Keratinocyte (primary cell): ENCODE data around the gene SPC24. TPM values are rescaled to one million over a fixed set of nuclear protein-coding genes. Genes with fewer than 3 reads are reported as not detected.

Source experiments
- DNase-seq: peaks from one replicate; pipeline ENCODE4 v3.0.0-alpha.2; 2011; ENCODE audit warnings: low read depth, missing footprints, low spot score
- FAIRE-seq: peaks from 2 replicates; lab custom pipeline; 2011; peaks lifted over from hg19 to GRCh38; lab: Jason Lieb, UNC
- H2AFZ ChIP-seq: 2 replicates; pipeline ENCODE4 v1.6.0; 2012; ENCODE audit warnings: low read length, control low read depth, inconsistent platforms; ENCODE audit not compliant: control insufficient read depth
- H3K27ac ChIP-seq: 2 replicates; pipeline ENCODE4 v1.5.1; 2011; ENCODE audit warnings: low read length; ENCODE audit not compliant: control insufficient read depth, insufficient read depth
- H3K27me3 ChIP-seq: 3 replicates; pipeline ENCODE4 v1.6.0; 2011; ENCODE audit warnings: low read length; ENCODE audit not compliant: control insufficient read depth, insufficient read depth; ENCODE audit errors: extremely low read depth
- H3K36me3 ChIP-seq, 2 experiments: 2 replicates in 1 of 2; 3 replicates in 1 of 2; pipeline ENCODE4 v1.5.1; 2011; ENCODE audit warnings: low read length in 2 of 2, mild to moderate bottlenecking in 1 of 2; ENCODE audit not compliant: control insufficient read depth in 2 of 2, insufficient read depth in 2 of 2; ENCODE audit errors: extremely low read depth in 1 of 2
- H3K4me1 ChIP-seq: 3 replicates; pipeline ENCODE4 v1.5.1; 2011; ENCODE audit warnings: low read length; ENCODE audit not compliant: control insufficient read depth, insufficient read depth; ENCODE audit errors: extremely low read depth
- H3K4me2 ChIP-seq: 3 replicates; pipeline ENCODE4 v1.6.0; 2011; ENCODE audit warnings: low read depth, low read length; ENCODE audit not compliant: control insufficient read depth, insufficient read depth; ENCODE audit errors: extremely low read depth
- H3K4me3 ChIP-seq, 3 experiments: fragments of 200-600 bp in 1 of 3; sonication (generic) in 1 of 3; 2 replicates in 2 of 3; 3 replicates in 1 of 3; pipeline ENCODE4 v1.5.1; 2011 to 2016; ENCODE audit warnings: low read length in 3 of 3, mild to moderate bottlenecking in 3 of 3, control low read depth in 2 of 3, inconsistent platforms in 1 of 3, low read depth in 1 of 3, mixed read lengths in 1 of 3, mixed run types in 1 of 3, moderate library complexity in 1 of 3; ENCODE audit not compliant: control insufficient read depth in 2 of 3, insufficient read depth in 2 of 3; ENCODE audit errors: extremely low read depth in 1 of 3
- H3K79me2 ChIP-seq: 2 replicates; pipeline ENCODE4 v1.6.0; 2012; ENCODE audit warnings: low read length; ENCODE audit not compliant: control insufficient read depth, insufficient read depth
- H3K9ac ChIP-seq: 3 replicates; pipeline ENCODE4 v1.6.0; 2011; ENCODE audit warnings: low read length; ENCODE audit not compliant: control insufficient read depth, insufficient read depth; ENCODE audit errors: extremely low read depth
- H3K9me1 ChIP-seq: 3 replicates; pipeline ENCODE4 v1.6.0; 2011; ENCODE audit warnings: low read length; ENCODE audit not compliant: control insufficient read depth, insufficient read depth; ENCODE audit errors: extremely low read depth
- H3K9me3 ChIP-seq: 2 replicates; pipeline ENCODE4 v1.5.1; 2012; ENCODE audit warnings: low read depth, low read length; ENCODE audit not compliant: control insufficient read depth
- H4K20me1 ChIP-seq: 3 replicates; pipeline ENCODE4 v1.6.0; 2011; ENCODE audit warnings: low read length; ENCODE audit not compliant: control insufficient read depth, insufficient read depth; ENCODE audit errors: extremely low read depth
- EZH2 ChIP-seq: IDR thresholded peaks from one replicate; pipeline ENCODE4 v1.6.1; 2012; ENCODE audit warnings: inconsistent platforms, mild to moderate bottlenecking, low read length, moderate library complexity
- dilution Hi-C: fragments of 300-500 bp; cut with MboI; formaldehyde crosslinking; loops from one replicate; pipeline ENCODE4 v1.7.0; 2020; ENCODE audit warnings: low sequenced_read_pairs; ENCODE audit not compliant: extremely low pct_ligation_motif_present
- polyA plus RNA-seq, 5 experiments: library from polyadenylated mRNA; depleted of rRNA in 3 of 5; stranded (reverse) in 3 of 5; stranded (forward) in 1 of 5; unstranded in 1 of 5; fragments of >200 nt; gene quantifications; 1 replicate in 1 of 5; 2 replicates in 3 of 5; 3 replicates in 1 of 5; pipeline versions ENCODE4 v1.2.1 to v1.2.3, GENCODE V29; 2011 to 2012; ENCODE audit warnings: missing spikeins in 2 of 5, low read depth in 1 of 5, low replicate concordance in 1 of 5
- TF ChIP-seq, protein P1 (sequence below), 3 experiments: IDR thresholded peaks in 1 of 3; conservative IDR thresholded peaks in 1 of 3; optimal IDR thresholded peaks in 1 of 3; 2 replicates in 2 of 3; 3 replicates in 1 of 3; pipeline versions ENCODE3 to v1.5.1; 2011; ENCODE audit warnings: low read length in 3 of 3, mild to moderate bottlenecking in 3 of 3, moderate library complexity in 2 of 3, control low read depth in 1 of 3, inconsistent platforms in 1 of 3; ENCODE audit not compliant: insufficient read depth in 2 of 3; ENCODE audit errors: extremely low read depth in 1 of 3

SPC24 gene
- polyA plus RNA-seq, 1 donor (not counting 4 experiments of a cell fraction or from before 2014, with no cell fraction given), result 6.4 TPM

GRCh38 chr19:11138601-11139300 is 16.8 kb downstream of the SPC24 start:
- dilution Hi-C loops, result no loop called here
- DNase-seq (no peak), FAIRE-seq (no peak)
- no peaks in the 10 kb centered on the region for H4K20me1 ChIP-seq
- peak overlapping the region in 1 of 3 experiments; percentile 24 for H3K4me3 ChIP-seq
- H3K9me3 ChIP-seq, result no peaks in the 10 kb centered on the region
- peak overlapping the region; percentile 28 for H3K9ac ChIP-seq
- H3K27ac ChIP-seq, result peak overlapping the region; percentile 18
- no peak for TF ChIP-seq EZH2
- TF ChIP-seq, protein P1, sequence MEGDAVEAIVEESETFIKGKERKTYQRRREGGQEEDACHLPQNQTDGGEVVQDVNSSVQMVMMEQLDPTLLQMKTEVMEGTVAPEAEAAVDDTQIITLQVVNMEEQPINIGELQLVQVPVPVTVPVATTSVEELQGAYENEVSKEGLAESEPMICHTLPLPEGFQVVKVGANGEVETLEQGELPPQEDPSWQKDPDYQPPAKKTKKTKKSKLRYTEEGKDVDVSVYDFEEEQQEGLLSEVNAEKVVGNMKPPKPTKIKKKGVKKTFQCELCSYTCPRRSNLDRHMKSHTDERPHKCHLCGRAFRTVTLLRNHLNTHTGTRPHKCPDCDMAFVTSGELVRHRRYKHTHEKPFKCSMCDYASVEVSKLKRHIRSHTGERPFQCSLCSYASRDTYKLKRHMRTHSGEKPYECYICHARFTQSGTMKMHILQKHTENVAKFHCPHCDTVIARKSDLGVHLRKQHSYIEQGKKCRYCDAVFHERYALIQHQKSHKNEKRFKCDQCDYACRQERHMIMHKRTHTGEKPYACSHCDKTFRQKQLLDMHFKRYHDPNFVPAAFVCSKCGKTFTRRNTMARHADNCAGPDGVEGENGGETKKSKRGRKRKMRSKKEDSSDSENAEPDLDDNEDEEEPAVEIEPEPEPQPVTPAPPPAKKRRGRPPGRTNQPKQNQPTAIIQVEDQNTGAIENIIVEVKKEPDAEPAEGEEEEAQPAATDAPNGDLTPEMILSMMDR (optimal IDR thresholded peaks at IDR 0.05 in 1 of 3, IDR thresholded peaks at IDR 0.05 in 1 of 3, conservative IDR thresholded peaks at IDR 0.05 in 1 of 3; ENCODE audit: extremely low read depth in 1 of 3, insufficient read depth in 2 of 3, low read length in 3 of 3), result no peak
- no peaks in the 10 kb centered on the region for H3K79me2 ChIP-seq
- H3K9me1 ChIP-seq, result no peaks in the 10 kb centered on the region
- H3K4me2 ChIP-seq, result peak overlapping the region; percentile 73
- no peak overlapping the region for H2AFZ ChIP-seq
- H3K36me3 ChIP-seq, result no peaks in the 10 kb centered on the region
- H3K4me1 ChIP-seq, result peaks cover 37% of the 10 kb centered on the region
- no peaks in the 10 kb centered on the region for H3K27me3 ChIP-seq

- peak overlapping the region in 1 of 3 experiments; percentile 19 for H3K4me3 ChIP-seq
- no peaks in the 10 kb centered on the region for H3K79me2 ChIP-seq
- H3K36me3 ChIP-seq, result peaks cover under 1 to 5% of the 10 kb centered on the region in 2 experiments
- H4K20me1 ChIP-seq, result peaks cover 4% of the 10 kb centered on the region
- DNase-seq (no peak), FAIRE-seq (peak; percentile 56)
- dilution Hi-C loops, result no loop called here
- peak overlapping the region; percentile 47 for H3K9ac ChIP-seq
- H3K9me1 ChIP-seq, result no peaks in the 10 kb centered on the region
- H3K4me1 ChIP-seq, result peaks cover 29% of the 10 kb centered on the region
- peak overlapping the region; percentile 62 for H3K4me2 ChIP-seq
- TF ChIP-seq, protein P1 (optimal IDR thresholded peaks at IDR 0.05 in 1 of 3, IDR thresholded peaks at IDR 0.05 in 1 of 3, conservative IDR thresholded peaks at IDR 0.05 in 1 of 3; ENCODE audit: extremely low read depth in 1 of 3, insufficient read depth in 2 of 3, low read length in 3 of 3), result peak; percentile 75 to 84 (median 82)
- no peak for TF ChIP-seq EZH2
- no peaks in the 10 kb centered on the region for H3K9me3 ChIP-seq
- peak overlapping the region; percentile 47 for H3K27ac ChIP-seq
- peak overlapping the region; percentile 12 for H2AFZ ChIP-seq
- H3K27me3 ChIP-seq, result no peaks in the 10 kb centered on the region
Observed at GRCh38 chr19:11137542-11138384, 17.8 kb downstream of the SPC24 start.
